HG03442 (cell line): ENCODE measurements around the gene AFG1L.
"Not testable (repeated sequence)": the region's sequence is repeated elsewhere in the genome, so short reads cannot be mapped to it uniquely, and the experiment has no call there.

Source experiments
- ATAC-seq: cut with Tn5 transposase; IDR thresholded peaks from one replicate; pipeline ENCODE4 v1.9.1; 2021; ENCODE audit warnings: mild to moderate bottlenecking, moderate library complexity; ENCODE audit not compliant: unreplicated experiment

Gene AFG1L

GRCh38 chr6:108348655-108349349, 53.9 kb downstream of the AFG1L start:
- peak; percentile 91 for ATAC-seq

- ATAC-seq, result no peak
These were observed 55.7 kb downstream of the AFG1L start for GRCh38 chr6:108350528-108350927.

GRCh38 chr6:108353853-108354252, 59.0 kb downstream of the AFG1L start:
- no peak for ATAC-seq

- ATAC-seq, result no peak
These were observed 60.3 kb downstream of the AFG1L start for GRCh38 chr6:108355120-108355519.

GRCh38 chr6:108355890-108356289, 61.0 kb downstream of the AFG1L start:
- ATAC-seq, result no peak

- no peak for ATAC-seq
These were observed 65.3 kb downstream of the AFG1L start for GRCh38 chr6:108359901-108360882.

GRCh38 chr6:108360919-108361311, 66.1 kb downstream of the AFG1L start:
- no peak for ATAC-seq

- ATAC-seq, result no peak
These were observed 66.6 kb downstream of the AFG1L start for GRCh38 chr6:108361312-108361932.

GRCh38 chr6:108362455-108362854, 67.6 kb downstream of the AFG1L start:
- ATAC-seq, result no peak

- ATAC-seq, result no peak
These were observed 68.3 kb downstream of the AFG1L start for GRCh38 chr6:108363113-108363512.

GRCh38 chr6:108363889-108364313, 69.0 kb downstream of the AFG1L start:
- no peak for ATAC-seq

- no peak for ATAC-seq
These were observed 69.6 kb downstream of the AFG1L start for GRCh38 chr6:108364470-108364869.

GRCh38 chr6:108365478-108365877, 70.6 kb downstream of the AFG1L start:
- no peak for ATAC-seq

GRCh38 chr6:108366236-108366635, 71.4 kb downstream of the AFG1L start:
- no peak for ATAC-seq

- no peak for ATAC-seq
These were observed 73.7 kb downstream of the AFG1L start for GRCh38 chr6:108368431-108369030.

GRCh38 chr6:108380876-108381275, 86.0 kb downstream of the AFG1L start:
- no peak for ATAC-seq

GRCh38 chr6:108383981-108384380, 89.1 kb downstream of the AFG1L start:
- no peak for ATAC-seq

- ATAC-seq, result not testable (repeated sequence)
These were observed 94.3 kb downstream of the AFG1L start for GRCh38 chr6:108389190-108389589.

- ATAC-seq, result no peak
These were observed 100.4 kb downstream of the AFG1L start for GRCh38 chr6:108395297-108395696.

GRCh38 chr6:108403236-108403635, 108.4 kb downstream of the AFG1L start:
- ATAC-seq, result no peak

GRCh38 chr6:108406943-108407342, 112.1 kb downstream of the AFG1L start:
- no peak for ATAC-seq
